Uterus (tissue), 2 donors: Measurements from ENCODE around the gene C12orf75.

Experiments
- POLR2A ChIP-seq, 2 donors: fragments of 450-650 bp; IDR thresholded peaks; one replicate each; pipeline ENCODE4 v1.6.1; 2016; ENCODE audit warnings: antibody characterized with exemption in 2 of 2, mild to moderate bottlenecking in 1 of 2, moderate library complexity in 1 of 2
- TF ChIP-seq, protein P1 (sequence below), 4 experiments: fragments of 200-600 bp in 2 of 4; fragments of 450-650 bp in 2 of 4; sonication (generic) in 2 of 4; IDR thresholded peaks; one replicate each; pipeline ENCODE4 v1.5.1; 2016 to 2019; ENCODE audit warnings: antibody characterized with exemption in 4 of 4, mild to moderate bottlenecking in 2 of 4, moderate library complexity in 1 of 4

DNA sequence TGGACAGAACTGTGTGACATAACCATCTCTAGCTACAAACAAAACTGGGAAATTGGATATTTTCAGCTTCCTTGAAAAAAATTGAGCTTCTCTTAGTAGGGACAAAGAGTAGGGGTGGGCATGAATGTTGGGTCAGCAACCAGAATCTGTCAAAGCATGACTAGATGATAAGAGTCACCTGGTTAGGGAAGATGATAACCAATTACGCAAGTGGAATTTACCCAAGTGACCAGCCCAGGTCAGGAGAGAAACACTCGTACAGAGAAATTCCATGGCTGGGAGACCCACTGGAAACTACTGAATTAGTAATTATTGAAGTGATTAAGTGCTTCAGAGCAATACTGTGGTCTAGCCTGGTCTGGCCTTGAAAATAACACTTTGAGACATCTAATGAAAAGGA lies 36.3 kb upstream of the C12orf75 start:
- no peak for TF ChIP-seq POLR2A (IDR thresholded peaks at IDR 0.05)
- TF ChIP-seq, protein P1, sequence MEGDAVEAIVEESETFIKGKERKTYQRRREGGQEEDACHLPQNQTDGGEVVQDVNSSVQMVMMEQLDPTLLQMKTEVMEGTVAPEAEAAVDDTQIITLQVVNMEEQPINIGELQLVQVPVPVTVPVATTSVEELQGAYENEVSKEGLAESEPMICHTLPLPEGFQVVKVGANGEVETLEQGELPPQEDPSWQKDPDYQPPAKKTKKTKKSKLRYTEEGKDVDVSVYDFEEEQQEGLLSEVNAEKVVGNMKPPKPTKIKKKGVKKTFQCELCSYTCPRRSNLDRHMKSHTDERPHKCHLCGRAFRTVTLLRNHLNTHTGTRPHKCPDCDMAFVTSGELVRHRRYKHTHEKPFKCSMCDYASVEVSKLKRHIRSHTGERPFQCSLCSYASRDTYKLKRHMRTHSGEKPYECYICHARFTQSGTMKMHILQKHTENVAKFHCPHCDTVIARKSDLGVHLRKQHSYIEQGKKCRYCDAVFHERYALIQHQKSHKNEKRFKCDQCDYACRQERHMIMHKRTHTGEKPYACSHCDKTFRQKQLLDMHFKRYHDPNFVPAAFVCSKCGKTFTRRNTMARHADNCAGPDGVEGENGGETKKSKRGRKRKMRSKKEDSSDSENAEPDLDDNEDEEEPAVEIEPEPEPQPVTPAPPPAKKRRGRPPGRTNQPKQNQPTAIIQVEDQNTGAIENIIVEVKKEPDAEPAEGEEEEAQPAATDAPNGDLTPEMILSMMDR (IDR thresholded peaks at IDR 0.05): no peak
